HEK293T (cell line): ENCODE results near the gene ATP6V1E1.

Experiments
- BHLHE40 ChIP-seq: fragments of 450-650 bp; IDR thresholded peaks from 2 replicates; pipeline ENCODE4 v1.6.1; 2016; ENCODE audit warnings: mild to moderate bottlenecking, moderate library complexity, borderline replicate concordance
- FOXA1 ChIP-seq: fragments of 450-650 bp; IDR thresholded peaks from 2 replicates; pipeline ENCODE4 v1.6.1; 2016; ENCODE audit warnings: mild to moderate bottlenecking
- FOXK2 ChIP-seq: fragments of 450-650 bp; IDR thresholded peaks from 2 replicates; pipeline ENCODE4 v1.6.1; 2016; ENCODE audit warnings: mild to moderate bottlenecking
- FOXM1 ChIP-seq: fragments of 450-650 bp; IDR thresholded peaks from 2 replicates; pipeline ENCODE4 v1.6.1; 2017; ENCODE audit warnings: mild to moderate bottlenecking, borderline replicate concordance
- HDGF ChIP-seq: fragments of 450-650 bp; IDR thresholded peaks from 2 replicates; pipeline ENCODE4 v1.6.1; 2017; ENCODE audit warnings: antibody characterized with exemption, borderline replicate concordance
- L3MBTL2 ChIP-seq: fragments of 450-650 bp; conservative IDR thresholded peaks from 2 replicates; pipeline ENCODE4 v1.6.1; 2016; ENCODE audit warnings: mild to moderate bottlenecking
- LEF1 ChIP-seq: fragments of 450-650 bp; IDR thresholded peaks from 2 replicates; pipeline ENCODE4 v1.6.1; 2017; ENCODE audit warnings: mild to moderate bottlenecking, borderline replicate concordance
- SP1 ChIP-seq: fragments of 450-650 bp; IDR thresholded peaks from 2 replicates; pipeline ENCODE4 v1.6.1; 2017
- SUZ12 ChIP-seq: fragments of 450-650 bp; IDR thresholded peaks from 2 replicates; pipeline ENCODE4 v1.6.1; 2016; ENCODE audit warnings: mild to moderate bottlenecking
- TARDBP ChIP-seq: fragments of 450-650 bp; IDR thresholded peaks from 2 replicates; pipeline ENCODE4 v1.6.1; 2016
- ZNF384 ChIP-seq: fragments of 450-650 bp; IDR thresholded peaks from 2 replicates; pipeline ENCODE4 v1.6.1; 2016
- TF ChIP-seq, protein P1 (sequence below): fragments of 450-650 bp; IDR thresholded peaks from 2 replicates; pipeline ENCODE4 v1.6.1; 2016

DNA sequence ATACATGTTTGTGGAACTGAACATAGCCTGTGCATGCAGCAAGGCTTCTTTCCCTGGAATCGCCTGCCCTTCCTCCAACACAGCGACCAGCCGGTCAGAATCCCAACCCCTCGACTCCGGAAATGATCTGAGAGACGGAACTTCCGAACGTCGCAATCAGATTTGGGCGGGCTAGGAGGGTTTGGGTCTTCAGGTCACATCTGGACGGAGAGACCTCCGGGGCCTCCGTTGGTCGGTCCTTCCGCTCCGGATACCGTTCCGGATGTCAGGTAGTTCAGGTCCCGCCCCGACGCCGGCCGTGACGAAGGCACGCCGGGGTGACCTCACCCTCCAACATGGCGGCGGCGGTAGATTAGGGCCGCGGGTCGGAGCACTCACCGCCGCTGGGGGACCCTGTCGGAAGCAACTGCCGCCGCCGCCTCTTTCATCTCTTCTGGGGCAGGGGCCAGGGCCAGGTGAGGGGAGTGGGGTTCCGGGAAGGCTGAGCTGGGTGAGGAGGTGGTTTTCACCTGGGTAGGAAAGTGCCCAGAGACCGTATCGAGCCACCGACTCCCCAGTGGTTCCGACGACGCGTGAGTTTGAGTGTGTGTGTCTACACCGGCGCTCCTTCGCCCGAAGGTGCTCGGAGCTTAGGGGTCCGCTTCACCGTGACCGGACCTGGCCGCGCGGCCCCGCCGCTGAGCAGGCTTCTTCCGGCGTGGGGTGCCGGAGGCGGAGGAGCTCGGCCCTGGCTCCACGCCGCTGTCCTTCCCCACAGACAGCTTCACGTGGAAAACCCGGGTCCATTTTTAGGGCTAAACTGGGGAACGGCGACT, 10.1 kb upstream of the ATP6V1E1 start, which contains the start of gene BCL2L13:
- no peak for TF ChIP-seq HDGF
- TF ChIP-seq SP1, result no peak
- no peak for TF ChIP-seq BHLHE40
- TF ChIP-seq FOXM1, result no peak
- no peak for TF ChIP-seq FOXA1
- TF ChIP-seq SUZ12, result no peak
- no peak for TF ChIP-seq TARDBP
- TF ChIP-seq ZNF384, result no peak
- TF ChIP-seq, protein P1, sequence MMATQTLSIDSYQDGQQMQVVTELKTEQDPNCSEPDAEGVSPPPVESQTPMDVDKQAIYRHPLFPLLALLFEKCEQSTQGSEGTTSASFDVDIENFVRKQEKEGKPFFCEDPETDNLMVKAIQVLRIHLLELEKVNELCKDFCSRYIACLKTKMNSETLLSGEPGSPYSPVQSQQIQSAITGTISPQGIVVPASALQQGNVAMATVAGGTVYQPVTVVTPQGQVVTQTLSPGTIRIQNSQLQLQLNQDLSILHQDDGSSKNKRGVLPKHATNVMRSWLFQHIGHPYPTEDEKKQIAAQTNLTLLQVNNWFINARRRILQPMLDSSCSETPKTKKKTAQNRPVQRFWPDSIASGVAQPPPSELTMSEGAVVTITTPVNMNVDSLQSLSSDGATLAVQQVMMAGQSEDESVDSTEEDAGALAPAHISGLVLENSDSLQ, result peak; percentile 14; the same call in 1 of the 2 replicates
- peak; percentile 23; the same call in 1 of the 2 replicates for TF ChIP-seq LEF1
- no peak for TF ChIP-seq FOXK2
- TF ChIP-seq L3MBTL2, result peak; percentile 63
